IPS-11a (cell line): Measurements from ENCODE around the gene ANKRD40.

Source experiments
- H3K4me3 ChIP-seq: one replicate; pipeline ENCODE4 v1.5.1; 2013; ENCODE audit warnings: low read depth, low read length, control low read depth

Gene ANKRD40

GRCh38 chr17:50651661-50652060 lies 56.1 kb downstream of the ANKRD40 start:
- H3K4me3 ChIP-seq: no peak overlapping the region

- no peak overlapping the region for H3K4me3 ChIP-seq
These were observed 58.4 kb downstream of the ANKRD40 start for GRCh38 chr17:50649042-50649908.

- H3K4me3 ChIP-seq: no peak overlapping the region
These were observed 60.5 kb downstream of the ANKRD40 start for GRCh38 chr17:50647187-50647586.

GRCh38 chr17:50645748-50646682 lies 61.7 kb downstream of the ANKRD40 start:
- H3K4me3 ChIP-seq: no peak overlapping the region
